HuH-7.5 (cell line): ENCODE results near the gene IL34.
"Not testable (repeated sequence)": the region's sequence is repeated elsewhere in the genome, so short reads cannot be mapped to it uniquely, and the experiment has no call there.

Experiments
- DNase-seq: peaks from one replicate; pipeline ENCODE4 v3.0.0; 2011; ENCODE audit warnings: low spot score

Gene IL34

DNA sequence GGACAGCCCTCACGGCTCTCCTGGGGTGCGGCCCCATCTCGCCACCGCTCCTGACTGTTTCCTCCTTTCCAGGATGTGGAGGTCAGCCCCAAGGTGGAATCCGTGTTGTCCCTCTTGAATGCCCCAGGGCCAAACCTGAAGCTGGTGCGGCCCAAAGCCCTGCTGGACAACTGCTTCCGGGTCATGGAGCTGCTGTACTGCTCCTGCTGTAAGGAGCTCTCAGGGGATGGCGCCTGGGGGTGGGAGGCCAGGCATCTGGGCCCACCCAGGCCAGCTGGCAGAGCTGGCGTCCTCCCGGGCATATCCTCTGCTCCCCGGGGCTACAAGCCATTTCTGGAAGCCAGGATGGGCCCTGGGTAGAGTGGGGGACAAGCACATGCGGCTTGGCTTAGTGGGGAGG is 13.2 kb downstream of the IL34 start:
- DNase-seq: no peak

GRCh38 chr16:70659953-70660671 is 13.8 kb downstream of the IL34 start:
- no peak for DNase-seq

GRCh38 chr16:70660672-70661350 is 14.5 kb downstream of the IL34 start:
- no peak for DNase-seq

DNA sequence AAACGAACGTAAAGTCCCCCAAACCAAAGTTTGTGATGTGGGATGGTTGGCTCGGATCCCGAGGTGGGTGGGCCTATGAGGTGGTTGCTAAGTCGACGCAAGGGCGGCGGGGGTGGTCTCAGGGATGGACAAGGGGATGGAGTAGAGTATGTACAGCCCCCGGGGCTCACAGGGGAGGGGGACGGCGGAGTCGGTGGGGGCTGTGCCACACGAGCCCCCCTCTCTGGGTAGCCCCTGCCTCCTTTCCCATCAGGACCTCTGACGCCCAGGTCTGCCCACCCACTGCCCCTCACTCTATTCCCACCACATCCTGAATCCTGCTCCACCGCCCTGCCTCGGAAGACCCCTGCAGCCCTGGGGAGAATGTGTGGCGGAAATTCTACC is 15.2 kb downstream of the IL34 start:
- DNase-seq: no peak

GRCh38 chr16:70661918-70662641 is 15.7 kb downstream of the IL34 start:
- DNase-seq: no peak

- DNase-seq: no peak
These were observed 16.7 kb downstream of the IL34 start for GRCh38 chr16:70662991-70663523.

- no peak for DNase-seq
These were observed 17.4 kb downstream of the IL34 start for GRCh38 chr16:70663524-70664324.

- DNase-seq: no peak
These were observed 18.2 kb downstream of the IL34 start for GRCh38 chr16:70664325-70665112.

GRCh38 chr16:70665113-70665694 is 18.8 kb downstream of the IL34 start:
- DNase-seq: no peak

GRCh38 chr16:70665806-70666735 is 19.7 kb downstream of the IL34 start:
- DNase-seq: no peak

DNA sequence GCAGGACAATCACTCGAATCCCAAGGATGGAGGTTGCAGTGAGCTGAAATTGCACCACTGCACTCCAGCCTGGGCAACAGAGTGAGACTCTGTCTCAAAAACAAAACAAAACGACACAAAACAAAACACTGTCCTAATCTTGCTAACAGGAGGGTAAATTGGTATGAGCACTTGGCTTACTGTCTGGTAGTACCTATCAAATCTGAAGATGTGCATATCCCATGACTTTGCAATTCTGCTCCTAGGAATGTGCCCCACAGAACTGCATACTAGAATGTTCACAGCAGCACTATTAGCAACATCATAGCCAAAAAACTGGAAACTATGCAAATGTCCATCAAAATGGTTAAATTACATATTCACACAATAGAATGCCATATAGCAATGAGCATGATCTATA is 23.8 kb downstream of the IL34 start:
- DNase-seq: no peak

DNA sequence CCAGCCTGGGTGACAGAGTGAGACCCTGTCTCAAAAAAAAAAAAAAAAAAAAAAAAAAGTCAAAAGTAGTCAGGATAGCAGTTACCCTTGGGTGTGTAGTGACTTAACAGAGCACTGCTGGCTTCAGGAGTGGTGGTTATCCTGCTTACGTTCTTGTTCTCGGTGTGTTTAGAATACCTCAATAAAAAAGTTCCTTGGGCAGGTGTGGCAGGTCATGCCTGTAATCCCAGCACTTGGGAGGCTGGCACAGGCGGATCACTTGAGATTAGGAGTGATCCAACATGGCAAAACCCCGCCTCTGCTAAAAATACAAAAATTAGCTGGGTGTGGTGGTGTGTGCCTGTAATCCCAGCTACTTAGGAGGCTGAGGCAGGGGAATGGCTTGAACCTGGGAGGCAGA is 24.6 kb downstream of the IL34 start:
- not testable (repeated sequence) for DNase-seq

DNA sequence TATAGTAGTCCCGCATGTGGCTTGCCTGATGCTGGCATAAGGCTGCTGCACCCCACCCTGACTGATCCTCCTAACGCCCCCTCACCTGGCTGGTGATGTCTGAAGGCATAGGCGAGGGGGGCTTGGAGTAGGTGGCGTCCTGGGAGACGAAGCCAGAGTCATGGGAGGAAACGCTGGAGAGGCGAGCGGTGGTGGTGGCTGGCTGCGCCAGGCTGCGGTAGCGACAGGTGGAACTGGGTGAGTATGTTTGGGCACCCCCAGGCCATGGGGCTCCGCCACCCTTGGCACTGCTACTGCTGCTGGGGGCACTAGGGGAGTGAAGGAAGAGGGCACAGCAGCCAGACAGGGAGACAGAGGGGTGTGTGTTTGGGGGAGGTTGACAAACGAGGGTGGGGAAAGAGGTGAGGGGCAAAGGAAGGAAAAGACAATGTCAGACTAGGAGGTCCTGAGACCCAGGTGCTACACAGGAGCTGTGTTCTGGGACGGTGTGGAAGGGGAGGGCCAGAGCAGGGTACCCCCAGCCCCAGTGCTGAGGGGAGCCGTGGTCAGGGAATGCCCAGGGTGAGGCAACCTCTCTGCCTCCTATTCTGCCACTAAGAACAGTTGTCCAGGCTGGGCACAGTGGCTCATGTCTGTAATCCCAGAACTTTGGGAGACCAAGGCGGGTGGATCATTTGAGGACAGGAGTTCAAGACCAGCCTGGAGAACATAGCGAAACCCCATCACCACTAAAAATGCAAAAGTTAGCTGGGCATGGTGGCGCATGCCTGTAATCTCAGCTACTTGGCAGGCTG is 28.1 kb downstream of the IL34 start:
- DNase-seq: no peak

GRCh38 chr16:70675851-70676513 is 29.6 kb downstream of the IL34 start:
- DNase-seq: no peak

GRCh38 chr16:70676675-70677498 is 30.5 kb downstream of the IL34 start:
- no peak for DNase-seq

- no peak for DNase-seq
These were observed 31.3 kb downstream of the IL34 start for GRCh38 chr16:70677499-70678120.
